GM21717 (cell line): ENCODE measurements around the gene MYLK.
"Not testable (repeated sequence)": the region's sequence is repeated elsewhere in the genome, so short reads cannot be mapped to it uniquely, and the experiment has no call there.

Experiments used
- ATAC-seq: cut with Tn5 transposase; IDR thresholded peaks from one replicate; pipeline ENCODE4 v1.9.1; 2021; ENCODE audit warnings: mild to moderate bottlenecking, moderate library complexity; ENCODE audit not compliant: unreplicated experiment

Gene MYLK

GRCh38 chr3:123634149-123635051 is 249.7 kb downstream of the MYLK start:
- ATAC-seq = no peak

- ATAC-seq = no peak
Observed at GRCh38 chr3:123633530-123633929, 250.6 kb downstream of the MYLK start.

GRCh38 chr3:123632161-123632655 is 251.9 kb downstream of the MYLK start:
- ATAC-seq = no peak

- ATAC-seq = no peak
Observed at GRCh38 chr3:123629747-123630047, 254.4 kb downstream of the MYLK start.

GRCh38 chr3:123628996-123629746 is 255.0 kb downstream of the MYLK start:
- ATAC-seq = no peak

- ATAC-seq = no peak
Observed at GRCh38 chr3:123627673-123628670, 256.2 kb downstream of the MYLK start.

GRCh38 chr3:123626881-123627280 is 257.3 kb downstream of the MYLK start:
- ATAC-seq = no peak

GRCh38 chr3:123624302-123624701 is 259.8 kb downstream of the MYLK start:
- no peak for ATAC-seq

GRCh38 chr3:123623346-123623880 is 260.7 kb downstream of the MYLK start:
- no peak for ATAC-seq

GRCh38 chr3:123622766-123623165 is 261.4 kb downstream of the MYLK start:
- ATAC-seq = no peak

- no peak for ATAC-seq
Observed at GRCh38 chr3:123621850-123622189, 262.3 kb downstream of the MYLK start.

GRCh38 chr3:123621186-123621849 is 262.8 kb downstream of the MYLK start:
- no peak for ATAC-seq

GRCh38 chr3:123620343-123620742 is 263.8 kb downstream of the MYLK start:
- no peak for ATAC-seq

- no peak for ATAC-seq
Observed at GRCh38 chr3:123618768-123619484, 265.2 kb downstream of the MYLK start.

- no peak for ATAC-seq
Observed at GRCh38 chr3:123618076-123618708, 265.9 kb downstream of the MYLK start.

- no peak for ATAC-seq
Observed at GRCh38 chr3:123616593-123616992, 267.5 kb downstream of the MYLK start.

- ATAC-seq = no peak
Observed at GRCh38 chr3:123613543-123613942, 270.6 kb downstream of the MYLK start.

GRCh38 chr3:123611674-123612073 is 272.5 kb downstream of the MYLK start:
- not testable (repeated sequence) for ATAC-seq

- ATAC-seq = no peak
Observed at GRCh38 chr3:123611082-123611481, 273.1 kb downstream of the MYLK start.
